MM.1S (cell line): ENCODE measurements around the gene IFIT1B.

ENCODE experiments used
- DNase-seq: peaks from one replicate; pipeline ENCODE4 v3.0.0-alpha.2; 2015
- H2AFZ ChIP-seq: fragments of 300-600 bp; sonication (generic); 2 replicates; pipeline ENCODE4 v1.6.0; 2016; ENCODE audit warnings: antibody characterized with exemption, low read length
- H3F3A ChIP-seq: fragments of 300-600 bp; sonication (generic); 2 replicates; pipeline ENCODE4 v1.6.1; 2016; ENCODE audit warnings: mild to moderate bottlenecking, antibody characterized with exemption, low read length, moderate library complexity, mixed read lengths; ENCODE audit not compliant: insufficient read depth
- H3K27ac ChIP-seq: fragments of 300-600 bp; sonication (generic); 2 replicates; pipeline ENCODE4 v1.5.1; 2016; ENCODE audit warnings: mild to moderate bottlenecking, low read length
- H3K27me3 ChIP-seq: fragments of 300-600 bp; sonication (generic); replicated peaks from 2 replicates; pipeline ENCODE4 v1.6.0; 2016; ENCODE audit warnings: low read length; ENCODE audit not compliant: insufficient read depth
- H3K36me3 ChIP-seq: fragments of 300-600 bp; sonication (generic); replicated peaks from 2 replicates; pipeline ENCODE4 v1.6.1; 2016; ENCODE audit warnings: mild to moderate bottlenecking, low read length, mixed read lengths; ENCODE audit not compliant: insufficient read depth
- H3K4me1 ChIP-seq: fragments of 300-600 bp; sonication (generic); 2 replicates; pipeline ENCODE4 v1.6.1; 2016; ENCODE audit warnings: low read length, mixed read lengths
- H3K4me2 ChIP-seq: fragments of 300-600 bp; sonication (generic); 2 replicates; pipeline ENCODE4 v1.6.0; 2016; ENCODE audit warnings: low read depth, low read length
- H3K4me3 ChIP-seq: fragments of 300-600 bp; sonication (generic); 2 replicates; pipeline ENCODE4 v1.5.1; 2016; ENCODE audit warnings: low read length, mixed read lengths
- H3K79me2 ChIP-seq: fragments of 300-600 bp; sonication (generic); 2 replicates; pipeline ENCODE4 v1.6.1; 2016; ENCODE audit warnings: mixed run types, low read length, mixed read lengths
- H3K9ac ChIP-seq: fragments of 300-600 bp; sonication (generic); 2 replicates; pipeline ENCODE4 v1.6.1; 2016; ENCODE audit warnings: low read length, mixed read lengths
- H3K9me2 ChIP-seq: fragments of 300-600 bp; sonication (generic); replicated peaks from 2 replicates; pipeline ENCODE4 v1.6.1; 2016; ENCODE audit warnings: mild to moderate bottlenecking, low read length, mixed read lengths; ENCODE audit not compliant: insufficient read depth
- H3K9me3 ChIP-seq: fragments of 300-600 bp; sonication (generic); replicated peaks from 2 replicates; pipeline ENCODE4 v1.6.1; 2016; ENCODE audit warnings: mild to moderate bottlenecking, low read length, mixed read lengths; ENCODE audit not compliant: insufficient read depth
- H4K20me1 ChIP-seq: fragments of 300-600 bp; sonication (generic); 2 replicates; pipeline ENCODE4 v1.6.1; 2016; ENCODE audit warnings: mild to moderate bottlenecking, low read length, moderate library complexity, mixed read lengths; ENCODE audit not compliant: insufficient read depth
- CTCF ChIP-seq: fragments of 300-600 bp; sonication (generic); IDR thresholded peaks from 2 replicates; pipeline ENCODE4 v1.5.1; 2016; ENCODE audit warnings: antibody characterized with exemption, low read length, mixed read lengths
- EZH2 ChIP-seq: fragments of 300-600 bp; sonication (generic); optimal IDR thresholded peaks from 2 replicates; pipeline ENCODE3; 2017; ENCODE audit warnings: low read depth, mild to moderate bottlenecking, antibody characterized with exemption, low read length, mixed read lengths
- EZH2phosphoT487 ChIP-seq: fragments of 300-600 bp; sonication (generic); IDR thresholded peaks from 2 replicates; pipeline ENCODE4 v1.6.1; 2018; ENCODE audit warnings: antibody characterized with exemption, low read length

IFIT1B gene

DNA sequence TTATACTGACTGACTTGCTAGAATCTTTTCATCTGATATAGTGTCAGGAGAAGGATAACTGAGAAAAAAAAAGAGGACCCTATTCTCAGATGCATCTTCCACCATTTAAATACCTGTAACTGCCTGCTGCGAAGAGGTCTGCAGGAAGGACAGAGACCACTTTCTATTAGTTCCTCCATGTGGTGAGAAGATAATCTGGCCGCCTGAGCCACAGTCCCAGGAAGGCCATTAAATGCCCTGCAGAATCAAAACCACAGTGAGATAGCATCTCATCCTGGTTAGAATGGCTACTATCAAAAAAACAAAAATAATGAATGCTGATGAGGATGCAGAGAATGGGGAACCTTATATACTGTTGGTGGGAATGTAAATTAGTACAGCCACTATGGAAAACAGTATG, 19.9 kb upstream of the IFIT1B start:
- no peaks in the 10 kb centered on the region for H3K9me2 ChIP-seq
- H3K4me2 ChIP-seq, result no peak overlapping the region
- no peak overlapping the region for H2AFZ ChIP-seq
- no peak overlapping the region for H3K4me3 ChIP-seq
- H3F3A ChIP-seq, result no peaks in the 10 kb centered on the region
- no peaks in the 10 kb centered on the region for H4K20me1 ChIP-seq
- TF ChIP-seq CTCF (no peak), EZH2phosphoT487 (no peak), EZH2 (no peak)
- H3K27ac ChIP-seq, result no peak overlapping the region
- no peaks in the 10 kb centered on the region for H3K79me2 ChIP-seq
- H3K36me3 ChIP-seq, result no peaks in the 10 kb centered on the region
- no peaks in the 10 kb centered on the region for H3K9me3 ChIP-seq
- H3K27me3 ChIP-seq, result no peaks in the 10 kb centered on the region
- no peak overlapping the region for H3K9ac ChIP-seq
- peaks cover 9% of the 10 kb centered on the region for H3K4me1 ChIP-seq
- DNase-seq, result no peak

- Histone ChIP-seq H4K20me1 (no peaks in the 10 kb centered on the region), H3F3A (peaks cover 16% of the 10 kb centered on the region), H3K79me2 (no peaks in the 10 kb centered on the region), H3K4me1 (peaks cover 23% of the 10 kb centered on the region), H3K9ac (no peak overlapping the region), H3K4me3 (no peak overlapping the region), H3K36me3 (no peaks in the 10 kb centered on the region), H3K4me2 (no peak overlapping the region), H3K9me3 (no peaks in the 10 kb centered on the region), H3K27me3 (no peaks in the 10 kb centered on the region), H2AFZ (no peak overlapping the region), H3K9me2 (no peaks in the 10 kb centered on the region), H3K27ac (no peak overlapping the region)
- TF ChIP-seq EZH2, result no peak
- TF ChIP-seq CTCF, result no peak
- no peak for TF ChIP-seq EZH2phosphoT487
- no peak for DNase-seq
These were observed 17.7 kb upstream of the IFIT1B start for GRCh38 chr10:89360157-89360556.

- H3K4me2 ChIP-seq, result no peak overlapping the region
- peaks cover 27% of the 10 kb centered on the region for H3K4me1 ChIP-seq
- peaks cover 25% of the 10 kb centered on the region for H3F3A ChIP-seq
- no peak for DNase-seq
- no peaks in the 10 kb centered on the region for H3K27me3 ChIP-seq
- H4K20me1 ChIP-seq, result no peaks in the 10 kb centered on the region
- H2AFZ ChIP-seq, result no peak overlapping the region
- no peak overlapping the region for H3K4me3 ChIP-seq
- no peak overlapping the region for H3K27ac ChIP-seq
- no peaks in the 10 kb centered on the region for H3K36me3 ChIP-seq
- no peaks in the 10 kb centered on the region for H3K9me3 ChIP-seq
- no peaks in the 10 kb centered on the region for H3K9me2 ChIP-seq
- TF ChIP-seq EZH2 (no peak), CTCF (no peak), EZH2phosphoT487 (no peak)
- H3K9ac ChIP-seq, result no peak overlapping the region
- H3K79me2 ChIP-seq, result no peaks in the 10 kb centered on the region
These were observed 14.9 kb upstream of the IFIT1B start for GRCh38 chr10:89362929-89363328.
